ENCODE measurements around the gene PTPN7. TPM values are rescaled to one million over a fixed set of nuclear protein-coding genes. Genes with fewer than 3 reads are reported as not detected.

Gene PTPN7
- total and polyA plus RNA-seq, 2 donors (not counting 3 experiments of a cell fraction or from before 2014, with no cell fraction given) = 0.86 to 1.8 TPM

GRCh38 chr1:202133496-202133895, 26.9 kb downstream of the PTPN7 start:
- no peak overlapping the region for H3K9ac ChIP-seq (replicated peaks; ENCODE audit: extremely low read depth, insufficient read depth, low read length)
- POLR2A ChIA-PET = no interaction called here
- peaks cover 8% of the 10 kb centered on the region for H3K79me2 ChIP-seq (ENCODE audit: control insufficient read depth, insufficient read depth, low read length)
- FAIRE-seq = no peak
- no TSS peak for BruUV-seq (replicated peaks)
- CTCF ChIA-PET = no interaction called here
- peaks cover 9 to 38% of the 10 kb centered on the region in 2 experiments for H3K36me3 ChIP-seq (ENCODE audit: control insufficient read depth in 2 of 2, extremely low read depth in 1 of 2, insufficient read depth in 2 of 2, low read length in 2 of 2)
- TF ChIP-seq GATA2 (IDR thresholded peaks at IDR 0.05; ENCODE audit: insufficient read depth, insufficient read length, low read depth, low read length) = no peak
- TF ChIP-seq CTCF (IDR thresholded peaks at IDR 0.05; ENCODE audit: extremely low read depth in 1 of 2, insufficient read depth in 1 of 2, low read depth in 1 of 2, low read length in 2 of 2) = no peak
- TF ChIP-seq MAX (IDR thresholded peaks at IDR 0.05; ENCODE audit: insufficient read depth, insufficient read length) = no peak
- TF ChIP-seq POLR2A (IDR thresholded peaks at IDR 0.05; ENCODE audit: low read depth, low read length) = no peak
- TF ChIP-seq FOS (IDR thresholded peaks at IDR 0.05; ENCODE audit: borderline replicate concordance, insufficient read depth, low read length) = no peak
- TF ChIP-seq POLR2AphosphoS5 (IDR thresholded peaks at IDR 0.05; ENCODE audit: insufficient read depth, low read depth, low read length) = no peak
- H3K9me1 ChIP-seq (replicated peaks; ENCODE audit: control insufficient read depth, extremely low read depth, insufficient read depth, low read length) = no peaks in the 10 kb centered on the region
- no peaks in the 10 kb centered on the region for H4K20me1 ChIP-seq (replicated peaks; ENCODE audit: control insufficient read depth, extremely low read depth, insufficient read depth, low read length)
- no peak overlapping the region for H2AFZ ChIP-seq (ENCODE audit: low read depth, low read length)
- H3K4me1 ChIP-seq (ENCODE audit: control insufficient read depth, extremely low read depth, insufficient read depth, low read length) = no peaks in the 10 kb centered on the region
- dilution Hi-C loops (cut with MboI; ENCODE audit: extremely low pct_ligation_motif_present, low sequenced_read_pairs) (no loop called here), intact Hi-C loops (cut with micrococcal nuclease) (no loop called here)
- no peak overlapping the region for H3K27ac ChIP-seq (ENCODE audit: insufficient read depth, low read depth, low read length)
- no peaks in the 10 kb centered on the region for H3K9me3 ChIP-seq (replicated peaks; ENCODE audit: control insufficient read depth, insufficient read depth, low read length)
- H3K27me3 ChIP-seq (ENCODE audit: control insufficient read depth in 2 of 2, insufficient read depth in 2 of 2, low read length in 2 of 2) = no peaks in the 10 kb centered on the region
- no peak overlapping the region for H3K4me2 ChIP-seq (ENCODE audit: insufficient read depth, low read length)
- H3K4me3 ChIP-seq (replicated peaks in 1 of 3; ENCODE audit: insufficient read depth in 1 of 3, low read depth in 1 of 3, low read length in 3 of 3) = no peak overlapping the region
- no peak for DNase-seq (ENCODE audit: low read depth, low spot score)

- H4K20me1 ChIP-seq (replicated peaks; ENCODE audit: control insufficient read depth, extremely low read depth, insufficient read depth, low read length) = no peaks in the 10 kb centered on the region
- H3K4me3 ChIP-seq (replicated peaks in 1 of 3; ENCODE audit: insufficient read depth in 1 of 3, low read depth in 1 of 3, low read length in 3 of 3) = no peak overlapping the region
- dilution Hi-C loops (cut with MboI; ENCODE audit: extremely low pct_ligation_motif_present, low sequenced_read_pairs) = no loop called here
- H3K9ac ChIP-seq (replicated peaks; ENCODE audit: extremely low read depth, insufficient read depth, low read length) = no peak overlapping the region
- peaks cover 3% of the 10 kb centered on the region for H3K79me2 ChIP-seq (ENCODE audit: control insufficient read depth, insufficient read depth, low read length)
- intact Hi-C loops (cut with micrococcal nuclease) = no loop called here
- no peaks in the 10 kb centered on the region for H3K27me3 ChIP-seq (ENCODE audit: control insufficient read depth in 2 of 2, insufficient read depth in 2 of 2, low read length in 2 of 2)
- no peak overlapping the region for H3K4me2 ChIP-seq (ENCODE audit: insufficient read depth, low read length)
- no peak for TF ChIP-seq POLR2A (IDR thresholded peaks at IDR 0.05; ENCODE audit: low read depth, low read length)
- TF ChIP-seq CTCF (IDR thresholded peaks at IDR 0.05; ENCODE audit: extremely low read depth in 1 of 2, insufficient read depth in 1 of 2, low read depth in 1 of 2, low read length in 2 of 2) = no peak
- TF ChIP-seq MAX (IDR thresholded peaks at IDR 0.05; ENCODE audit: insufficient read depth, insufficient read length) = no peak
- TF ChIP-seq FOS (IDR thresholded peaks at IDR 0.05; ENCODE audit: borderline replicate concordance, insufficient read depth, low read length) = no peak
- TF ChIP-seq JUN (IDR thresholded peaks at IDR 0.05; ENCODE audit: borderline replicate concordance, insufficient read depth, insufficient read length, low read depth) = no peak
- no peak for TF ChIP-seq POLR2AphosphoS5 (IDR thresholded peaks at IDR 0.05; ENCODE audit: insufficient read depth, low read depth, low read length)
- TF ChIP-seq EZH2 (IDR thresholded peaks at IDR 0.05; ENCODE audit: borderline replicate concordance, low read depth, low read length, severe bottlenecking) = no peak
- no peak for TF ChIP-seq MYC (IDR thresholded peaks at IDR 0.05; ENCODE audit: low read depth, low read length)
- no peak for TF ChIP-seq GATA2 (IDR thresholded peaks at IDR 0.05; ENCODE audit: insufficient read depth, insufficient read length, low read depth, low read length)
- CTCF ChIA-PET = no interaction called here
- peaks cover 9 to 34% of the 10 kb centered on the region in 2 experiments for H3K36me3 ChIP-seq (ENCODE audit: control insufficient read depth in 2 of 2, extremely low read depth in 1 of 2, insufficient read depth in 2 of 2, low read length in 2 of 2)
- H3K9me3 ChIP-seq (replicated peaks; ENCODE audit: control insufficient read depth, insufficient read depth, low read length) = no peaks in the 10 kb centered on the region
- POLR2A ChIA-PET = no interaction called here
- no peak overlapping the region for H3K27ac ChIP-seq (ENCODE audit: insufficient read depth, low read depth, low read length)
- no peak for FAIRE-seq
- H3K9me1 ChIP-seq (replicated peaks; ENCODE audit: control insufficient read depth, extremely low read depth, insufficient read depth, low read length) = no peaks in the 10 kb centered on the region
- BruUV-seq (replicated peaks) = no TSS peak
- no peak for DNase-seq (ENCODE audit: low read depth, low spot score)
- no peak overlapping the region for H2AFZ ChIP-seq (ENCODE audit: low read depth, low read length)
- no peaks in the 10 kb centered on the region for H3K4me1 ChIP-seq (ENCODE audit: control insufficient read depth, extremely low read depth, insufficient read depth, low read length)
These were observed 27.4 kb downstream of the PTPN7 start for GRCh38 chr1:202133001-202133400.

All from endothelial cell of umbilical vein (primary cell).